ENCODE data around the gene MNT.

Gene MNT

DNA sequence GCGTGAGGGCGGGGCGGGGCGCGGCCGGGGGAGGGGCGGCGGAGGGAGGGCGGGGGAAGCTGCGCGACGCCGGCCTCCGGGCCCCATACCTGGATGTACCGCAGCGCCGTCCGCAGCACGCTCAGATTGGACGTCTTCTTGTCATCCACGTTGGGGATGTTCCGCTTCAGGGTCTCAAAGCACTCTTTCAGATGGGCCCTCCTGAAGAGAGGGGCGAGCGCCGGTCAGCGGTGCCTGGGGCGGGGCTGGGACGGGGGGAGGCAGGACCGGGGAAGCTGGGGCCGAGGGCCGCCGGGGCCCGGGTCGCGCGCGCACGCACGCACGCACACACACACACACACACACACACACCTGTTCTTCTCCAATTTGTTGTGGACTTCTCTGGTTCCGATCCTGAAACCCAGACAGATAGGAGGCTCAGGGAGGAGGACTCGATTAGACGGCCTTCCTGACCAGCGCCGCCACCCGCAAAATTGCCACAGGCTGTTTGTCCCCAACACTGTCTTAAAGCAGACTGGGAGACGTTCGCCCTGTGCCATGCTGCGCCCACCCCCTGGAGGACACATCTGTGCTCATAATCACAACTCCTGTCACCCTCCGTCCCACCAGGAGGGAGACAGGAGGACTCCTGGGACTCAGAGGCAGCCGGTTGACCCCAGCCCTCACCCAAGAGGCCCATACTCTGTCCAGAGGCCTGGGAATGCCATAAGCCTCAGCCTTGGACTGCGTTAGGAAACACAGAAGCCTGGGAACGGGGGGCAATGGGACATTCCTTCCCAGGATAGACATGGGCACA lies 6.7 kb downstream of the MNT start:
- Mint-ChIP-seq H3K36me3 (peaks cover 48% of the 10 kb centered on the region), H3K9me3 (no peaks in the 10 kb centered on the region), H3K4me1 (peaks cover 72% of the 10 kb centered on the region), H3K27ac (peak overlapping the region; percentile 85), H3K4me3 (peak overlapping the region; percentile 96)
- ATAC-seq (no peak), DNase-seq (ENCODE audit: low spot score in 2 of 2) (no peak)

DNA sequence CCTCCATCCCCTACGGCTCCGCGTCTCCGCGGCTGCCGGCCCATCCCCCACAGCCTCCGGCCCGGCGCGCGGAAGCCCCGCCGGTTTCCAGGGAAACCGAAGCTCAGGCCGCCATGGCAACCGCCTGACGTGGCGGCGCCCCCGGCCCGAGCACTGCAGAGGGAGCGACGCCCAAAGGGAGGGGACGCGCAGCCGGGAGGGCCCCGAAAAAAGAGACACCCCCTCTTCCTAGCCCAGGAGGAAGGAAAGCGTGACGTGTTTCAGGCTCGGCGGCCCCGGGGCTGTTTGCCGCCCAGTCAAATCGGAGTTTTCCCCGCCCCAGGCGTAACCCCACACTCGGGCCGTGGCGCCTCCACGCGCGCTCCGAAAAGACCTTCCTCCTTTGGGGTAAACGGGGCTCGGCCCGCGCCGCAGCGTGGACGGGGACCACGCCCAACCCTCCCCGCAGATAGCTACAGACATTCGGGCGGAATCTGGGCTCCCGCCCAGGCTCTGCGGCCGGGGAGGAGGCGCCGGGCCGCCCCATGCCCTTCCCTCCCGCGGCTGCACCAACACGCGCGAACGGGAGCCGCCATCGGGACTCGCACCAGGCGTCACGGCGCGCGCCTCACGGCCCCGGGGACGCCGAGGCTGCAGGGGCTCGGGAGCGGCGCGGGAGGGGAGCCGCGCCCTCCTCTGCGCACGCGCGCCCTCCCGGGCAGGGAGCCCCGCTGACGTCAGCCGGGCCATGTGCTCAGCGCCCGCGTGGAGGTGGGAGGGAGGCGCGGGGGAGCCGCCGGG lies 7.5 kb downstream of the MNT start:
- peak overlapping the region; percentile 97 for H3K27ac Mint-ChIP-seq
- H3K36me3 Mint-ChIP-seq: peaks cover 46% of the 10 kb centered on the region
- H3K4me1 Mint-ChIP-seq: peaks cover 72% of the 10 kb centered on the region
- peak overlapping the region; percentile 96 for H3K4me3 Mint-ChIP-seq
- ATAC-seq: peak; percentile 62
- peak; percentile 84 to 93 for DNase-seq (ENCODE audit: low spot score in 2 of 2)
- H3K9me3 Mint-ChIP-seq: no peaks in the 10 kb centered on the region

DNA sequence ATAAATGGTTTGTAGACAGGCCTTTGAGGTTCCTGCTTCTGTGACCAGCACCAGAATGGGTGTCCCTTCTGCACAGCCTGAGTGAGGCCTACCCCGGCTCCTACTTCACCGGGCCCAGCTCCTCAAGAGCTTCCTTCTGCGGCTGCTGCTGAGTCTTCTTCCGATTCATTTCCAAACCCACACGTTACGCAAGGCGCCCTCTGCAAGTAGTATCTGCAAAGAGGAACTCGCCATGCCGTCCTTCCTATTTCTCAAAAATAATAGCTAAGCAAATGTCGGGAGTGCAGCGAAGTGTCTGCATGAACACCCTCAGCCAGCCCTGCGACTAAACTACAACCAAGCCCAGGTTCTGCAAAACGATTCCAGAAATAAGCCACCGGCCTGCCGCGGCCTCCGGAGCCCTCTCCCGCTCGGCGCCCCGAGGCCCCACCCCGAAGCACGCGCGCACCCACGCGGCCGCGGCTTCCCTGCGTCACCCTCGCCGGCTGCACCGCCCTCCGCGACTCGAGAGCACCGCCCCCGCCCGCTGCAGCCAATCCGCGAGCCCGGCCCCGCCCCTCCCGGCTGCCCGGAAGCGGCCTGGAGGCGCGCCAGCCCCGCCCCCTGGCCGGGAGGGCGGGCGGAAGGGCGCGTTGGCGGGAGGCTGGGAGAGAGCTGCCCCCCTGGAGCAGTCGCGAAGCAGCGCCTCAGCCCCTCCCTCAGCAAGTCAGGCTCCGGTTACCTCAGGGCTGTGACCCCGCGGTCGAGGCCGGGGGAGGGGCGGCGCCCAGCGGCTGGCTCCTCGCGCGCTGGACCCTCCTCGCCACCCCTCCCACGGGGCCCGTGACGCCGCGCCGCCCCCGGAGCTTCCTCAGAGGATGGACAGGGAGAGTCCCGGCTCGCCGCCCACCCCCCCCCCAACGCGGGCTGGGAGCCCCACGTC lies 8.3 kb downstream of the MNT start:
- H3K4me1 Mint-ChIP-seq: peaks cover 71% of the 10 kb centered on the region
- peaks cover 55% of the 10 kb centered on the region for H3K36me3 Mint-ChIP-seq
- peak overlapping the region; percentile 96 for H3K4me3 Mint-ChIP-seq
- peak overlapping the region; percentile 97 for H3K27ac Mint-ChIP-seq
- DNase-seq (ENCODE audit: low spot score in 2 of 2): peak; percentile 98 to 99
- no peaks in the 10 kb centered on the region for H3K9me3 Mint-ChIP-seq
- ATAC-seq: peak; percentile 76

DNA sequence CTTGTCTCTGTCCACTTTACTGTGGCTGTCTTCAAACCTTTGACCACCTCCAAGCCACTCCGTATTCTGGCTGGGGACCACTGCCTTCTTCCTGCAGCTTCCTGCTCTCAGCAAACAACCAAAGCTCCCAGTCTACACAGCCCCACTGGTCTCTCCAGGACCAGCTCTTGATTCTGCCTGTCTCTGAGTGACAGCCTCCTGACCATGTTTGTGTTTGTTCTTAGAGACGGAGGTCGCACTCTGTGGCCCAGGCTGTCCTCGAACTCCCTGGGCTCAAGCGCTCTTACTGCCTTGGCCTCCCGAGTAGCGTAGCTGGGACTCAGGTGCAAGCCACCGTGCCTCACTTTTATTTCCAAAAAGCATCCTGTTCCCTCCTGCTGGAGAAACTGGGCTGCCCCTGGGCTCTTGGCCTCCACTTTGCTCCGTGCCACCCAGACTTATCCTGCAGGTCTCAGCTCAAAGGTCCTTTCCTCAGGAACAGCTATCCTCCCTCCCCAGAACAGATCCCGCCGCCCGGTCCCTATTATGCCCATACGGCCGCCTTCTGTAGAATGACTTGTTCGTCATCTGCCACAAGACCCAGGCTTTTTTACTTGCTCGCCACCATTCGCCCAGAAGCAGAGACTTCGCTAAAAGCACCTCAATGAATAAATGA lies 9.1 kb downstream of the MNT start:
- H3K27ac Mint-ChIP-seq: peak overlapping the region; percentile 97
- H3K4me3 Mint-ChIP-seq: peak overlapping the region; percentile 96
- DNase-seq (ENCODE audit: low spot score in 2 of 2): no peak
- H3K36me3 Mint-ChIP-seq: peaks cover 61% of the 10 kb centered on the region
- H3K9me3 Mint-ChIP-seq: no peaks in the 10 kb centered on the region
- no peak for ATAC-seq
- H3K4me1 Mint-ChIP-seq: peaks cover 63% of the 10 kb centered on the region

DNA sequence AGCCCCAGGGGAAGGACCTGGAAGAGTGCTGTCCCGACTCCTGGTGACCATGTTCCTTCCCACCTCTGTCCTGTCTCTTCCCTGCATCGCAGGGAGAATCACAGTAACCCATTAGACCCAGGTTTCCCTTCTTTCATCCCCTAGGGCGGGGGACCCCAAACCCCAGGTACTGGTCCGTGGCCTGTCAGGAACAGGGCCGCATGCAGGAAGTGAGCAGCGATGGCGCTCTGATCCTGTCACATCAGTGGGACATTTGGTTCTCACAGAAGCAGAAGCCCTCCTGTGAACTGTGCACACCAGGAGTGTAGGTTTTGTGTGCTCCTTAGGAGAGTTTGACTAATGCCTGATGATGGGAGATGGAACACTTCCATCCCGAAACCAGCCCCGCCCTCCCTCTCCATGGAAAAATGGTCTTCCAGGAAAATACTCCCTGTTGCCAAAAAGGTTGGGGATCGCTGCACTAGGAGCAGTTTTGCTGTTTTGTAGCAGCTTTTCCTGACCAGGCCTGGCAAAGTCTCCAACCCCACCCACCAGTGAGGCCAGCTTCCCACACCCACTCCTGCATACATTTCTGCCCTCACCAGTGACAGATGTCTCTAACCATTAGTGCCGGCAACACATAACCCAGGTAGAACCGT lies 10.5 kb downstream of the MNT start:
- DNase-seq (ENCODE audit: low spot score in 2 of 2) (no peak), ATAC-seq (no peak)
- Mint-ChIP-seq H3K27ac (peak overlapping the region; percentile 97), H3K36me3 (peaks cover 60% of the 10 kb centered on the region), H3K4me1 (peaks cover 53% of the 10 kb centered on the region), H3K4me3 (no peak overlapping the region), H3K9me3 (no peaks in the 10 kb centered on the region)

DNA sequence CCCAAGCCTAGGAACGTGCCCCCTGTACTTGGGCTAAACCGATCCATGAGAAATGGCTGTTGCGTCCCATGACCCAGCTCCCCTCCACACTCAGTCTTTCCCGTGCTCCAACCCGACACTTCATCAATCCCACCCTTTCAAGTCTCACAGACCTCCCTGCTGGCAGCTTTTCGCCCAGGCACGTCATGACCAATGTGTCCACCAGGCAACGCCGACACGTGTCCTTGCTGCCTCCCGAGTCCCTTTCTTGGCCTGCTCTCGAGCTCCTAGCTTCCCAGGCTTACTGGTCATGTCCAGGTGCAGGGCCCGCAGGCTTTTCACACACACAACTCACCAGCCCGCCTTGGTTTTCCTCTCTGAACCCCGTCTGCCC lies 12.2 kb downstream of the MNT start:
- Mint-ChIP-seq H3K36me3 (peaks cover 48% of the 10 kb centered on the region), H3K4me3 (no peak overlapping the region), H3K9me3 (no peaks in the 10 kb centered on the region), H3K27ac (peak overlapping the region; percentile 69), H3K4me1 (peaks cover 45% of the 10 kb centered on the region)
- ATAC-seq: no peak
- no peak for DNase-seq (ENCODE audit: low spot score in 2 of 2)

DNA sequence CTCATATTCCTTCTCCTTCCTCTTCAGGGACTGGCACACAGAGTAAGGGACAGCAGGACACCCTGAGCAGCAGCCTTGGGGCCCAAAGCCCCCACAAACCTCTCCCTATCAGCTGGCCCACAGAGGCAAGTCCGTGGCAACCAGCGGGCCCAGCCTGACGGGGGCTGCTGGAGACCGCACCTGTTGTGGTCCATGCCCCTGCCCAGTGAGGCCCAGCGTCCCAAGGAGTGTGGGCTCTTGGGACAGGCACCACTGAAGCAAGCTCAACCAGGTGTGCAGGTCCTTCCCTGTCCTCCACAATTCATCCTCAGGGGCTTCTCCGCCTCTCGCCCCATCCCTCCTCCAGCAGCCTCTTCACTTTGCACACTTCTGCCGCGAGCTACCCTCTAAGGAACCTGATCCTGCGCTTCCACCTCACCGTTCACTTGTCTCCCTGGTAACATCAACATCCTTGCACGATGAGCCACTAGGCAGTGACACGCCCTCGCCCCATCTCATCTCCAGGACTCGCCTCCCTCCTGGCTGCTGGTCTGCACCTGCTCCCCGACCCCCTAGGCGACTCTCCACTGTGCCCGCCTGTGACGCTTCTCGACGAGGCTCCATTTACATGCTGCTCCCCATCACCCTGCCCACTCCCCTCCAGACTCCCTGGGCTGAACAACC lies 12.7 kb downstream of the MNT start:
- no peaks in the 10 kb centered on the region for H3K9me3 Mint-ChIP-seq
- ATAC-seq (no peak), DNase-seq (ENCODE audit: low spot score in 2 of 2) (no peak)
- H3K4me3 Mint-ChIP-seq: no peak overlapping the region
- H3K4me1 Mint-ChIP-seq: peaks cover 45% of the 10 kb centered on the region
- H3K27ac Mint-ChIP-seq: peak overlapping the region; percentile 69
- H3K36me3 Mint-ChIP-seq: peaks cover 44% of the 10 kb centered on the region

DNA sequence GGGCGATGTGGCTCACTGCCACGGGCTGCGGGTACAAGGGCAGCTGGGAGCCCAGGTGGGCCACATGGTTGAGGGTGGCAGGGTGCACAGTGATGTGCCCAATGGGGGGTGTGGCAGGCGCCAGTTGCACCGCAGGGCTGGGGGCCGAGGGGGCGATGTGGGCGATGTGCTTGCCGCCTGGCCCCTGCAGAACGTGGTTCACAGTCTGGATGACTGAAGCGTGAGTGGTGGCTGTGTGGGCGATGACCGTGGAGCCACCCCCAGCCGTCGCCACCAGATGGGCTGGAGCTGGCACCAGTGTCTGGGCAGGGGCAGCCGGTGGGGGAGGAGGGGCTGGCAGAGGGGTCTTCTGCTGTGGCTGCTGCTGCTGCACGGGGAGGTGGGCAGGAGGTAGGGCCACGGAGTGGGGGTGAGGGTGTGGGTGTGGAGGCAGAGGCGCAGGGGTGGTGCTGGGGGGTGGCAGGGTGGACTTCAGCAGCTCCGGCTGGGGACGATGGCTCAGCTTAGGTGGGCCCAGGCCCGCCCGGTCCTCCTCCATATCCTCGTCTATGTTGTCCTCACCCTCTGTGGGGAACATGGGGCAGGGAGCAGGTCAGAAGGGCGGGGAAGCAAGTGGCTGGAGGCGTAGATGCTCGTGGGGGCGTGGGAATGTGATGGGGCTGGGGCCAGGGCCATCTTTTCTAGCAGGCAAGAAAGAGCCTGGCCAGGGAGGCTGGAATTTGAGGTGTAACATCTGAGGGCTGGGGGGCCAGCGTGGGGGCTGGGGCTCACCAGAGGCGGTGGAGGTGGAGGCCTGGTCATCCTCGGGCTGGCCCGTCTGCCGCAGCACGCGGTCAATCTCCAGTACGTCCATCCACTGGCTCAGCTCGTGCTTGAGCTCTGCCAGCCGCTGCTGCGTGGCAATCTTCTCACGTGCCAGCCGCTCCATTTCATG lies 13.5 kb downstream of the MNT start:
- ATAC-seq: no peak
- Mint-ChIP-seq H3K4me3 (no peak overlapping the region), H3K4me1 (peaks cover 44% of the 10 kb centered on the region), H3K9me3 (no peaks in the 10 kb centered on the region), H3K27ac (peak overlapping the region; percentile 69), H3K36me3 (peaks cover 38% of the 10 kb centered on the region)
- no peak for DNase-seq (ENCODE audit: low spot score in 2 of 2)

DNA sequence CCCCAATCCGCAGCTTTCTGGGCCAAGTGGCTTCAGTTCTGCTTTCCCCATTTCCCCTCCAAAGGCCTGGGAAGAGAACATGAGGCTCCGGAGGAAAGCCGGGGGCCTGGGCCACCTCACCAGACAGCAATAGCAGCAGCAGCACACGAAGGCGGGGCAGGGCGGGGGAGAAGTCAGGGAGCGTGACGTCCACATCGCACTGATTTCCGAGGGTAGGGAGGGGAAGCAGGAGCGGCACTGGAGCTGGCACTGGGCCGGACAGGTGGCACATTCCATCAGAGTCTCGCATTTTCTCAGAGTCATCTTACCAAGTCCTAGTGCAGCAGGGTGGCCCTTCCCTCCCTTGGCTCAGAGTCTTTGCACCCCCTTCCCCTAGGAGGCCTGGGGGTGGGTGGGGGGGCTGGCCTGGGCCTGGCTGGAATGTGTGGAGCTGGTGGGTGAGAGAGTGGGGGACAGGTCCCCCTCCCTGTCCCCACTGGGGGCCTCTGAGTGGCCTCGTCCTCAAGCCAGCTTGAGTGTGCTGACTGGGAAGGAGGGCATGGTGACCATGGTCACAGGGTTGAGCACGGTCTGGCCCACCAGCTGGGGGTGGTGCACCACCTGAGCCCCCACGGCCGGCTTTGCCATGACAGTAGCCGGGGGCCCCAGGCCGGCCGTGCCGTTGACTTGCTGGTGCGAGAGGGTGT lies 14.3 kb downstream of the MNT start:
- no peak for ATAC-seq
- Mint-ChIP-seq H3K4me3 (no peak overlapping the region), H3K27ac (peak overlapping the region; percentile 54), H3K4me1 (peaks cover 36% of the 10 kb centered on the region), H3K36me3 (peaks cover 33% of the 10 kb centered on the region), H3K9me3 (no peaks in the 10 kb centered on the region)
- DNase-seq (ENCODE audit: low spot score in 2 of 2): no peak

DNA sequence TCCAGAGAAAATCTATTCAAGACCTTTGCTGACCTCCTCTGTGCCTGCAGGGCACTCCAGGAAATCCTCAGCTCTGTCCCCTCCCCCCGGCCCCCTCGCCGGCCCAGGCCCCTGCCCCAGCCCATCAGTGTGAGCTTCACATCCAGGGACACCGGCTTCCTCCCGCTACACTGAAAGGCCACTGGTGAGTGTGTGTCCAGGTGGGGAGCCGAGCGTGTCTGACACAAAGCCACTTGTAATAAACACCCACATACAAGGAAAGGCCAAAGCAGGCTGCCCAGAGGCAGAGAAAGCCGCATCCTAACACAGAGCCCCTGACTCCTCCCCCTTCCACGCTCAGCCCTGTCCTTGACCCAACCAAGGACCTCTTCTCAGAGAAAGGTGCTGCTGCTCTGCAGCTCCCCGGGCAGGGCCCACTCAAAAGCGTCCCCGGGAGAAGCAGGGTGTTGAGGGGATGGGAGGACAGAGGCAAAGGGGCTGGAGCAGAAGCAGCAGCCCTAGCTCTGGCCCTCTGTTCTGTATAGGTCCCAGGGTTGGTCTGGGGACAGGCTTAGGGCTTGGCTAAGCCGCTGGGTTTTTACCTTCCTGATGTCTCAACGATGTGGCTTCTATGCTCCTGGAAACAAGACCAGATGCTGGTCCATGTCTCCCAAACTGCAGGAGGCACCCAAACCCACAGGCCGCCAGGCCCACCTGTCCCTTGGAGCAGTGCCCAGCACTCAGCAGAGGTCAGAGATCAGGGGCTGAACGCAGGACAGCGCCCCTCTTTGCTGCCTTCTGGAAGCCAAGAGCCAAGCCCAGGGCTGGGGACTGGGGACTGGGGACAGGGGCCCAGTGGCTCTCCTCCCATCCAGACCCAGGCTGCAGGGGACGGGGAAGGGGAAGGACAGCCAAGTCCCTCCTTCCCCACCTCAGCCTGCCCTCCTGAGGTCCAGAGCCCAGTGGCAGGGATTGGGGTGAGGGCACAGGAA lies 15.3 kb downstream of the MNT start:
- Mint-ChIP-seq H3K36me3 (peaks cover 29% of the 10 kb centered on the region), H3K27ac (peak overlapping the region; percentile 54), H3K4me1 (peaks cover 26% of the 10 kb centered on the region), H3K9me3 (no peaks in the 10 kb centered on the region), H3K4me3 (no peak overlapping the region)
- no peak for DNase-seq (ENCODE audit: low spot score in 2 of 2)
- ATAC-seq: no peak

DNA sequence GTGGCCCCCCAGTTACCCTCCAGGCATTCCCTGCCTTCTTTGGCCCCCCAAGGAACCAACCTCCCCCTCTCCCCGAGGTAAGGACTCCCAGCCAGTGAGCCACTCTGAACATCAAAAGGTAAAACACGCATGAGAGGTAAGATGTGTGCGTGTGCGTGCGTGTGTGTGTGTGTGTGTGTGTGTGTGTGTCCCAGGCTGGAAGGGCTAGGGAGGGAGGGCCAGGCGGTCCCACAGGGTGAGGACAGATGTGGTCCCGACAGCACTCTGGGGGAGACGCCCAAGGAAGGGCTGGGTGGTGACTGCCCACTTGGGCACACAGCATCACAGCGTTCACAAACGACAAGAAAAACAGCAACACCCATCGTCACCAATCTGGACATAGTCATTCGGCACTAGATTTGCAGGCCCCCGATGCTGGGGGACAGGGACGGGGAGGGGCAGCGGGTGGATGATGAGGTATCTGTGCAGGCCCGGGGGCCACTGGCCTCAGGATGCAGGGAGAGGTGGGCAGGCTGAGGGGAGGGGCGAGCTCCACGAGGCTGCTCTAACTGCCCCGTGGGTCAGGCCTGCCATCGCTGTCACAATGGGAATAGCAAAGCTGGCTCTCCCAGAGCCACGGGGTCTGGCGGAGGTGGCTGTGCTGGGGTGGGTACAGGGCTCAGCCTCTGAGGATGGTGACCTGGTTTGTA lies 16.3 kb downstream of the MNT start:
- DNase-seq (ENCODE audit: low spot score in 2 of 2): no peak
- peaks cover 20% of the 10 kb centered on the region for H3K4me1 Mint-ChIP-seq
- no peaks in the 10 kb centered on the region for H3K9me3 Mint-ChIP-seq
- no peak overlapping the region for H3K27ac Mint-ChIP-seq
- H3K36me3 Mint-ChIP-seq: peaks cover 23% of the 10 kb centered on the region
- no peak overlapping the region for H3K4me3 Mint-ChIP-seq
- ATAC-seq: no peak
